Upper lobe of right lung (tissue), 1 donor: Measurements from ENCODE around the gene IGFL4. TPM values are rescaled to one million over a fixed set of nuclear protein-coding genes. Genes with fewer than 3 reads are reported as not detected.

ENCODE experiments used
- ATAC-seq: fragments of 200-7000 bp; cut with Tn5 transposase; one replicate; pipeline ENCODE4 v1.9.1; 2020; ENCODE audit warnings: mild to moderate bottlenecking, moderate library complexity
- DNase-seq: peaks from one replicate; pipeline ENCODE4 v3.0.0-alpha.2; 2020
- H3K27ac ChIP-seq: fragments of 200-600 bp; one replicate; pipeline ENCODE4 v1.8.0; 2022
- H3K27me3 ChIP-seq: fragments of 200-600 bp; one replicate; pipeline ENCODE4 v1.8.0; 2022; ENCODE audit warnings: mild to moderate bottlenecking
- H3K36me3 ChIP-seq: fragments of 200-600 bp; one replicate; pipeline ENCODE4 v1.8.0; 2022
- H3K4me1 ChIP-seq: fragments of 200-600 bp; one replicate; pipeline ENCODE4 v1.8.0; 2022
- H3K4me3 ChIP-seq: fragments of 200-600 bp; one replicate; pipeline ENCODE4 v1.8.0; 2022; ENCODE audit warnings: mild to moderate bottlenecking
- H3K9me3 ChIP-seq: fragments of 200-600 bp; one replicate; pipeline ENCODE4 v1.8.0; 2022
- intact Hi-C: fragments of 100-400 bp; cut with DNase I; formaldehyde crosslinking; loops from one replicate; pipeline ENCODE4 v1.11.0; 2022
- microRNA-seq: library from miRNA; unstranded; fragments of <30 nt; microRNA quantifications from one replicate; pipeline ENCODE4 v1.2.0, GENCODE V29; 2020; ENCODE audit warnings: borderline microRNAs expressed
- total RNA-seq: library from RNA; stranded (reverse); fragmentation: NEBNext Ultra II Directional; extraction: Animal tissue kit (Norgen Biotek cat#: 25700); gene quantifications from one replicate; pipeline ENCODE4 v1.2.1, GENCODE V29; 2021
- TF ChIP-seq, protein P1 (sequence below): fragments of 200-600 bp; IDR thresholded peaks from one replicate; pipeline ENCODE4 v1.8.0; 2022; ENCODE audit warnings: antibody characterized with exemption
- donor health status: DM: no; HTN: yes; CAD: no; lungs with severe emphysema.

The IGFL4 gene
- total RNA-seq, 1 donor from 2014 or later: not detected

- Histone ChIP-seq H3K4me1 (peaks cover 11% of the 10 kb centered on the region), H3K36me3 (no peaks in the 10 kb centered on the region), H3K4me3 (peak overlapping the region; percentile 83), H3K27ac (peak overlapping the region; percentile 83), H3K9me3 (no peaks in the 10 kb centered on the region), H3K27me3 (no peaks in the 10 kb centered on the region)
- no peak for ATAC-seq
- intact Hi-C loops: no loop called here
- no peak for DNase-seq
- TF ChIP-seq, protein P1, sequence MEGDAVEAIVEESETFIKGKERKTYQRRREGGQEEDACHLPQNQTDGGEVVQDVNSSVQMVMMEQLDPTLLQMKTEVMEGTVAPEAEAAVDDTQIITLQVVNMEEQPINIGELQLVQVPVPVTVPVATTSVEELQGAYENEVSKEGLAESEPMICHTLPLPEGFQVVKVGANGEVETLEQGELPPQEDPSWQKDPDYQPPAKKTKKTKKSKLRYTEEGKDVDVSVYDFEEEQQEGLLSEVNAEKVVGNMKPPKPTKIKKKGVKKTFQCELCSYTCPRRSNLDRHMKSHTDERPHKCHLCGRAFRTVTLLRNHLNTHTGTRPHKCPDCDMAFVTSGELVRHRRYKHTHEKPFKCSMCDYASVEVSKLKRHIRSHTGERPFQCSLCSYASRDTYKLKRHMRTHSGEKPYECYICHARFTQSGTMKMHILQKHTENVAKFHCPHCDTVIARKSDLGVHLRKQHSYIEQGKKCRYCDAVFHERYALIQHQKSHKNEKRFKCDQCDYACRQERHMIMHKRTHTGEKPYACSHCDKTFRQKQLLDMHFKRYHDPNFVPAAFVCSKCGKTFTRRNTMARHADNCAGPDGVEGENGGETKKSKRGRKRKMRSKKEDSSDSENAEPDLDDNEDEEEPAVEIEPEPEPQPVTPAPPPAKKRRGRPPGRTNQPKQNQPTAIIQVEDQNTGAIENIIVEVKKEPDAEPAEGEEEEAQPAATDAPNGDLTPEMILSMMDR: no peak
Measured at GRCh38 chr19:45995715-45996385, 45.0 kb downstream of the IGFL4 start.

DNA sequence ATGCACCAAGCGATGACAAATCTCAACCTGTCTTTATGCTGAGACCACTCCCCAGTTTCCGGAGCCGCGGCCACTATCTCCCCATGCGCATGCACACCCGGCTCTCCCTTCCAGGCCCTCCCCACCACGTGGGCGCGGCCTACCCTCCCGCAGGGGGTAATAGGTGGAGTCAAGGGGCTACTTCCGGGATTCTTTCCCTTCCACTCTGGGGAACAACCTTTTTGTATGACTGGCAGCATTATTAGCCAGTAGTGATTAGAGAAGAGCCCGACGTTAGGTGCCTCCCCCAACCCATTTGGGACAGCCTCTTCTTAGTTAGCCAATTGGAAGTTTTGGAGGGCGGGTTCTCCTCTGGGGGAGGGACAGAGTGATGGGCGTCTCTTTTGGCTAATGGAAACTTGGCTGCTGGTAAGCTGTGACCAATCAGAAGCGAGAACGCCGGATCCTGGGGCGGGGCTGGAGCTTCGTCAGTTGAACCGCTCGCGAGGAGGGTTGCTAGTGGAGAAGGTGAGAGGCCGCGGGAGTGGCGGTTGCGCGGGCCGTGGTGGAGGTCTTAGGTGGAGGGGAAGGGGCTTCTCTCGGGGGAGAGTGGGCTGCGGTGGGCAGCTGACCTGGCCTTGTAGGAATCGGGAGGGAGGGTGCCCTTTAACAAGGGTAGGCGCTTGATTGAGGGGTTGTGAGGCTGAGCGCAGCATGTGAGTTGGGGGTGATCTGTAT lies 45.6 kb downstream of the IGFL4 start, which contains the start of gene CCDC61:
CCDC61 (plus strand) TSS at position 470 of the 717 bp plus-strand sequence. CDS start 7,552 bp downstream, outside the sequence.
- Histone ChIP-seq H3K4me1 (peaks cover 11% of the 10 kb centered on the region), H3K27me3 (no peaks in the 10 kb centered on the region), H3K27ac (peak within 1 kb of the TSS; percentile 83), H3K36me3 (no peaks in the 10 kb centered on the region), H3K9me3 (no peaks in the 10 kb centered on the region), H3K4me3 (peak within 1 kb of the TSS; percentile 83)
- intact Hi-C loops: no loop called here
- TF ChIP-seq, protein P1: no peak
- ATAC-seq: peak; percentile 98
- DNase-seq: peak; percentile 95

GRCh38 chr19:45994456-45994997 lies 46.3 kb downstream of the IGFL4 start:
- no peaks in the 10 kb centered on the region for H3K36me3 ChIP-seq
- DNase-seq (no peak), ATAC-seq (no peak)
- no peaks in the 10 kb centered on the region for H3K9me3 ChIP-seq
- peak overlapping the region; percentile 83 for H3K4me3 ChIP-seq
- peaks cover 11% of the 10 kb centered on the region for H3K4me1 ChIP-seq
- H3K27ac ChIP-seq: no peak overlapping the region
- H3K27me3 ChIP-seq: no peaks in the 10 kb centered on the region
- intact Hi-C loops: no loop called here
- TF ChIP-seq, protein P1: no peak

DNA sequence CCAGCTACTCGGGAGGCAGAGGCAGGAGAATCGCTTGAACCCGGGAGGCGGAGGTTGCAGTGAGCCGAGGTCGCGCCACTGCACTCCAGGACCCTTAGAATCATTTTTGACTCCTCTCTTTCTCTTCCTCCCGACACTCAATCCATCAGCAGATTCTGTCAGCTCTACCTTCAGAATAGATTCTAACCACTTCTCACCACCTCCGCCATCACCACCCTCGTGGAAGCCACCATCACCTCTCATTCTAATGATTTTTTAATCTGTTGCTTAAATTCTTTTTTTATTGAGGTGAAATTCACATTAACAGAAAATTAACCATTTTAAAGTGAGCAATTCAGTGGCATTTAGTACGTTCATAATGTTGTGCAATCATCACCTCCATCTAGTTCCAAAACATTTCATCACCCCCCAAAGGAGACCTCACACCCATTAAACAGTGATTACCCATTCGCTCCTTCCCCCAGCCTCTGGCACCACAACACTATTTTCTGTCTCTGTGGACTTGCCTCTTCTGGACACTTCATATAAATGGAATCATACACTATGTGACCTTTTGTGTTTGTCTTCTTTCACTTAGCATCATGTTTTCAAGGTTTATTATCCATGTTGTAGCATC lies 50.6 kb downstream of the IGFL4 start:
- no peak overlapping the region for H3K4me3 ChIP-seq
- H3K9me3 ChIP-seq: no peaks in the 10 kb centered on the region
- no peaks in the 10 kb centered on the region for H3K36me3 ChIP-seq
- no peak overlapping the region for H3K27ac ChIP-seq
- intact Hi-C loops: no loop called here
- ATAC-seq (no peak), DNase-seq (no peak)
- H3K4me1 ChIP-seq: peaks cover 5% of the 10 kb centered on the region
- H3K27me3 ChIP-seq: no peaks in the 10 kb centered on the region
- TF ChIP-seq, protein P1: no peak

Small RNA genes within 50 kb of the gene (microRNA-seq; reads per million reads assigned to microRNA genes)
- 58.3 reads per million, percentile 58 among the genes with 10 or more reads in this experiment for gene MIR769

Other genes starting within 250 kb of the IGFL4 start
- gene DMWD, start 248.2 kb downstream of the IGFL4 start, total RNA-seq: 58.7 TPM
- 0.38 TPM for gene RSPH6A, start 225.7 kb downstream of the IGFL4 start, total RNA-seq
- 70.6 TPM for gene SYMPK, start 177.9 kb downstream of the IGFL4 start, total RNA-seq
- 1.6 TPM for gene FOXA3, start 176.7 kb downstream of the IGFL4 start, total RNA-seq
- 25.0 TPM for gene IRF2BP1, start 154.9 kb downstream of the IGFL4 start, total RNA-seq
- 7.9 TPM for gene MYPOP, start 138.4 kb downstream of the IGFL4 start, total RNA-seq
- not detected for gene NANOS2, start 126.2 kb downstream of the IGFL4 start, total RNA-seq
- gene NOVA2, start 67.1 kb downstream of the IGFL4 start, total RNA-seq: 21.2 TPM
- gene CCDC61, start 45.5 kb downstream of the IGFL4 start, total RNA-seq: 15.4 TPM
- 0.58 TPM for gene PGLYRP1, start 17.9 kb downstream of the IGFL4 start, total RNA-seq
- not detected for gene IGFL3, start 83.7 kb upstream of the IGFL4 start, total RNA-seq
- gene IGFL2, start 107.2 kb upstream of the IGFL4 start, total RNA-seq: not detected
- not detected for gene IGFL1, start 188.7 kb upstream of the IGFL4 start, total RNA-seq